GM10266 (cell line): ENCODE results near the gene CDH24.

Experiments
- DNase-seq: peaks from one replicate; pipeline ENCODE4 v3.0.0; 2012; ENCODE audit errors: extremely low spot score
- CTCF ChIP-seq: IDR thresholded peaks from 2 replicates; pipeline ENCODE4 v1.5.1; 2012; ENCODE audit warnings: mild to moderate bottlenecking, low read depth; ENCODE audit not compliant: control insufficient read depth, insufficient read depth; ENCODE audit errors: missing control alignments

The CDH24 gene

DNA sequence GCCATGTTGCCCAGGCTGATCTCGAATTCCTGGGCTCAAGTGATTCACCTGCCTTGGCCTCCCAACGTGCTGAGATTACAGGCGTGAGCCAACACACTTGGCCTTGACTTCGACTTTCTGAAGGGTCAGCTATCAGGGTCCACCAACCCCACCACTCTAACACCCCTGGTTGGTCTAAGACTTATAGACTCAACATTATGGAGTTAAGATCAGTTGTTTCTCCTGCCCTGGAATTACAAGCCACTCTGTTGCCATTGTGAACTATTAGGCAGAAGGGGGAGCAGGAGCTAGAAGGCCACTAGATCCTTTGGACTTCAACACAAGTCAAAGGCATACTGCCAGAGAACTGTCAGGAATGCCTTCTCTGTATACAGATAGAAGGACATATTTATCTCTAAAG lies 17.2 kb downstream of the CDH24 start:
- TF ChIP-seq CTCF = no peak

DNA sequence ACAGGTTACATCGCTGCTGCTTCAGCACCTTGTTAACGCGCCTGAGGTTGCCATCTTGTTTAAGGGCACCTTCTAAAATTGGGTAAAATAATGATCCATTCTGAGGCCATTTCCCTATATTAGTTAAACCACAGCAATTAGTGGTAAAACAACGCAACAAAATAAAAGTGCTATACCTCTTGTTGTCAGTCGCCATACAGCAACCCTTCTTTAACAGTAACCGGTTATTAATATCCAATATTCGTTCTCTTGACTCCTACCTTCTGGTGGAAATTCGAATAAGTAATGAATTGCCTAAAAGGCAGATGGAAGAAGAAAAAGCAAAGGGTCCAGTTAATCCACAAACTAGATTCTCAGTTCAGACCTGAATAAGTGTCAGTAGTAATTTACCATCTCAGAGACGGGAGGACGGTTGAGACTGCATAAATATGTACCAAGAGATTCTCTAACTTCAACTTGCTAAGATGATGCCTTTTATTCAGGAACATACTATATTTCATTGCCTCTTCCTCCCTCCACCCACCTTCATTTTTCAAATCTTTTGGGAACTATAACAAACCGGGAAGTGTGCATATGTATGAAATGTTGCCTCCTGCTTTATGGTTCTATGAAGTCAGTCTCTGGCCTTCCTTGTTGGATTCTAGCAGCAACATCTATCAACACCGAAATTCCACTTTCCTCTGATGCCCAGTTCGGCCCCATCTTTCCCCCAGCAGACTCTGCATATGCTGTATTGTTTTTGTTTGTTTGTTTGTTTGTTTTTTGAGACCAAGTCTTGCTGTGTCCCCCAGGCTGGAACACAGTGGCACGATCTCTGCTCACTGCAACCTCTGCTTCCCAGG lies 21.8 kb downstream of the CDH24 start:
- no peak for TF ChIP-seq CTCF
- DNase-seq = no peak

More for the DNA sequence above, 17.2 kb downstream of the CDH24 start:
- DNase-seq = no peak

GRCh38 chr14:23034498-23035302 lies 22.6 kb downstream of the CDH24 start, which contains the start of gene PSMB5:
PSMB5 (minus strand) TSS chr14:23034900; CDS start chr14:23034881, 19 bp downstream.
- peak; percentile 89 for DNase-seq
- no peak for TF ChIP-seq CTCF

DNA sequence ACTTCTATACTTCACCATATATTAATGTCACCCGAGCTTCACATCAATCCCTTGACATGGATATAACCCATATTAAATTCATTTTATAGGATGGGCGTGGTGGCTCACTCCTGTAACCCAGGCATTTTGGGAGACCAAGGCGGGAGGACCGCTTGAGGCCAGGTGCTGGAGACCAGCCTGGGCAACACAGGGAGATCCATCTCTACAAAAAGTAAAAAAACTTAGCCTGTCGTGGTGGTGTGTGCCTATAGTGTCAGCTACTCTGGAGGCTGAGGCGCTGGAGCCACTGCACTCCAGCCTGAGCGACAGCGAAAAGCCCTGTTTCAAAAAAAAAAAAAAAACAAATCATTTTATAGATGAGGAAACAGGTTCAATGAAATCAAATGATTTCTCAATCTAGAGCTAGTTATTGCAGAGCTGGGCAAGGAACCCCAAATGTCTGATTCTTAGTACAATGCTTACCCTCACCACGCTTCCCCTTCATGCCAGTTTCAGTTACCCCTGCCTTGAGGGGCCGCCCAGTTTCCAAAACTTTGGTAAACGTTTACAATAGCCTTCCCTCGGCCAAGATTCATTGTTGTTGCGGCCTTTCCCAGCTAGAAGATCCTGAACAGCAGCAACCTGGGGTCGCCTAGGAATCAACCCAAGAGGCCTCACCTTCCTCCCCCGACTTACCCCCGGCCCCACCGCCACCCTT lies 23.4 kb downstream of the CDH24 start:
- DNase-seq = no peak
- TF ChIP-seq CTCF = no peak

- no peak for TF ChIP-seq CTCF
- no peak for DNase-seq
Measured at GRCh38 chr14:23033251-23033727, 24.0 kb downstream of the CDH24 start.

- TF ChIP-seq CTCF = no peak
- no peak for DNase-seq
Measured at GRCh38 chr14:23030936-23031335, 26.4 kb downstream of the CDH24 start.
